CD4-positive, alpha-beta T cell treated with Interleukin-1 beta for 1 hour (primary cell): Measurements from ENCODE around the gene IGFBP2.
A peak's percentile ranks its signal among the peaks of the same experiment; 100 is the strongest.

Experiments
- DNase-seq, 2 donors: peaks; one replicate each; pipeline ENCODE4 v3.0.0-alpha.2; 2020 to 2022

The IGFBP2 gene

DNA sequence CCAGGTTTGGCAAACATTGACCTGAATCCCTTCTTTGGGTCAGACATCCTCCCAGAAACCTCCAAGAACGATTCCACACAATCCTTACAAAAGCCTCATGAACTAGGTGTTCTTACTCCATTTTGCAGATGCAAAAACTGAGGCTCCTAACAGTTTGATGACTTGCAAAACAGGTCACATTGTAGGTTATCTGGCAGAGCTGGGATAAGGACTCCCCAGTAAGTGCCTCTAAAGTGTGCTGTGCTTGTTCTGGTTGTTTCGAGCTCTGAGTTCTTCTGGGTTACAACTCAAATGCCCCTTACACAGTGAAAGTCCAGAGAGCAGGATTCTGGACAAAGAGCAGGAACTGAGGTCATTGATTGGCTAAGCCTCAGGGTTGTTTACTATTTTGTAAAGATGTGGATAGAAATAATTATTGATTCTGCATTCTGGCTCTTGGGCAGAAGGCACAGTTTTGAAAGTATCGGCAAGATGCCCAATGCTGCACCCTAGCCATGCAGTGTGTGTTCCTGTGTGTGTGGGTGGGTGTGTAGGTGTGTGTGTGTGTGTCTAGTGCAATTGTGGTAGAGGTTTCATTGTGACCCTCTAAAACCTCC, 17.0 kb upstream of the IGFBP2 start:
- no peak for DNase-seq

- no peak for DNase-seq
Observed at GRCh38 chr2:216617159-216617815, 15.9 kb upstream of the IGFBP2 start.

GRCh38 chr2:216618785-216619184, 14.4 kb upstream of the IGFBP2 start:
- no peak for DNase-seq

DNA sequence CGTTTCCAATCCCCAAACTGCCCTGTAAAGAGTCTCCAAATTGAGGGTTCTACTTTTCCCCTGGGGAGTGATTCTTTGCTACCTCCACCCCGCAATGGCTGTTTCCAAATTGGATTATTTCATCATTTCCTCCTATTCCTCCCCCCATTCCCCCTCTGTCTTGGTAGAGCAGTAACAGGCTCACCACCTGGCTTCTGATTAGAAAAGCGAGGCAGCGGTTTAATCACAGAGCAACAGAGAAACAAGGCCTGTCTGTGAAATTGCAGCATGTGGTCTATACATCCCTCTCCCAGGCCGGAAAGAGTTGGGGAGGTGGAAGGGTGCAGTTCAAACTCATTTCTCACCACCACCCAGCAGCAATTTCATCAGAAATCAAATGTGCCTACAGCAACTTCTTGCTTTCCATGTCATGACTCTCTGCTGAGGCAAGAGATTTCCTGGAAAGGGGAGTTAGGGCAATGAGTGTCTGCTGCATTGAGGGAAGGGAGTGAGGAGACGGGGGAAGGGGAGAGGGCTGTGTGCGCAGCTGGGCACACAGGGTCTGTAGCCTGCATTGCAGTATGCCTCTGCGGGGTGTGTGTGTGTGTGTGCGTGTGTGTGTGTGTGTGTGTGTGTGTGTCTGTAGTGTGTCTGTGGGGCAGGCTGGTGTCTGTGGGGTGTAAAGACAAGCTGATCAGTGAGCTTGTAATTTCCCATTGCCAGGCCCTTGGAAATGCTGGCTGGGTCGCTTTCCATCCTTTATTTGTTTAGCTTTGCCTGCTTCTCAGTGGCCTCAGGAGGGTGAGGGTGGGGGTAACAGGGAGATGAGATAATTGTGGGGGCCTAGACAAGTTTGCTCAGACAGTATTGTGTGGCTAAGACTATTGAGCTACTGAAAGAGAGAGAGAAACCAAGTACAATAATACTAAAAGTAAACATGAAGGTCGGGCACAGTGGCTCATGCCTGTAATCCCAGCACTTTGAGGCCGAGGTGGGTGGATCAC, 13.5 kb upstream of the IGFBP2 start:
- DNase-seq, result no peak

DNA sequence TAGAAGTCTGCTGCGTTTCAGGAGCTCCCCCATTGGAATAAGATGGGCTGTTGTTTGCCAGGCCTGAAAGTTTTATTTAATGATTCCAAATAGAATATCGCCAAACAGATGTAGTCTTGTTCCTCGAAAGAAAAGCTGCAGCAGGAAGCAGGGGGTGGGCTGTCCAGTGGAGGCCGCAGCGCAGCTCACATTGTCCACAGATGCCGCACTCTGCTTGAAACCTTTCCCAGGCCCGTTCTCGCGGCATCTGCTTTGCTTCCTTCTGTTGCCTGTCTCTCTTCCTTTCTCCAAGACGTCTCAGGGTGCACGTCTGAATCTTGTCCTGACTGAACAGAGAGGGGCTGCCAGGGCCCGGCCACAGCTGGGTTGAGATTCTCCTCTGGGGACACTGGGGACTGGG, 12.4 kb upstream of the IGFBP2 start:
- no peak for DNase-seq

GRCh38 chr2:216621292-216621691, 11.9 kb upstream of the IGFBP2 start:
- DNase-seq, result no peak

- DNase-seq, result no peak
Observed at GRCh38 chr2:216622526-216622925, 10.7 kb upstream of the IGFBP2 start.

DNA sequence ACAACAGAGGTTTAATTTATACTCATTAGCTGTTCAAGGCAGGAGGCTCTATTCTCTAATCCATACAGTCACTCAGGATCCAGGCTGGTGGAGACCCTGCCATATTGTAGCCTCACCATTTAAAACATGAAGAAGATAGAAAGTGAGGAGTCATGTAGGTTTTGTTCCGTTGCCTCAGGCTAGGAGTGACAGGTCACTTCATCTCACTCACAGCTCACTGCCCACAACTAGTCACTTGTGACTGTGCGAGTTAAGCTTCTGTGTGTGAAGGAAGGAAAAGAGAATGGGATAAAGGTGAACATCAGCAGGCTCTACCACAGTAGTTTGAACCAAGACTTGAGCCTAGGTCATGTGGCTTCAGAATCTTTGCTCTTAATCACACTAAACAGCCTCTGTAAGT, 9.0 kb upstream of the IGFBP2 start:
- DNase-seq, result no peak

DNA sequence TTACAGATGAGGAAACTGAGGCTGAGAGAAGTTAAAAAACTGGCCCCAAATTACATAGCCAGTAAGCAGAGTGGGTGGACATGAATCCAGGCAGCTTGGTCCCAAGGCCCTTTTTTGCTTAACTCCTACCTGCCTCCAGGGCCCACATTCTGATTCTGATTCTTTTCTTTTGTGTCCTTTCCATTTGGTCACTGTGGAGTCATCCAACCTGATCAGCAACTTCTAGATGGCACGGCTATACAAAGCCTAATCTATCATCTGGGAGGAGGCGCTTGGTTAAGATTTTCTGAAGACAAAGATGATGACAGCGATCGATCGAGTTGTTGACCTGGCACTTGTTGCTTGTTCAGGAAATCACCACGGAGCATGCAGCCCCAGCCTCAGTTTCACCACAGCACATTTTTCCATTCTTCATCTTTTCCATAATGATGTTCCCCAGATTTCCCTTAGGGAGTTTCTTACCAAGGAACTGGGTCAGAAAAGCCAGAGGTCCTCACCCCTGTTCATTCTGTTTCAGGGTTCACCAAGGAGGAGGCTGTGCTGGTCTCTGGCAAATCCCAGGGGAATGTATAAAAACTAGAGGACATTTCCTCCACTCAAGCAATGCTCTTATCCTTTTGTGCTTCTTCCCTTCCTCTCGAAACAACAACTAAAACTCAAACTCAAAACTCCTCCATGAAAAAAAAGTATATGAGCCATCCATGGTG, 6.9 kb upstream of the IGFBP2 start:
- no peak for DNase-seq

DNA sequence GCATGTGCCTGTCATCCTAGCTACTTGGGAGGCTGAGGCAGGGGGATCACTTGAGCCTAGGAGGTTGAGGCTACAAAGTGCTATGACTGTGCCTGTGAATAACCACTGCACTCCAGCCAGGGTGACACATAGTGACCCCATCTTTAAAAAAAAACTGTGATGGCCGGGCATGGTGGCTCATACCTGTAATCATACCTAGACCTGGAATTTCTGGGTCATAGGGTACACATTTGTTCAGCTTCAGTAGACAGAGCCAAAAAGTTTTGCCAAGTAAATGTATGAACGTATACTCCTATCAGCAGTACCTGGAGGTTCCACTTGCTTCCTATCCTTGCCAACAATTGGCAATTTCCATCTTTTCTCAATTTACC, 6.4 kb upstream of the IGFBP2 start:
- no peak for DNase-seq

GRCh38 chr2:216629784-216630183, 3.4 kb upstream of the IGFBP2 start:
- DNase-seq, result no peak

DNA sequence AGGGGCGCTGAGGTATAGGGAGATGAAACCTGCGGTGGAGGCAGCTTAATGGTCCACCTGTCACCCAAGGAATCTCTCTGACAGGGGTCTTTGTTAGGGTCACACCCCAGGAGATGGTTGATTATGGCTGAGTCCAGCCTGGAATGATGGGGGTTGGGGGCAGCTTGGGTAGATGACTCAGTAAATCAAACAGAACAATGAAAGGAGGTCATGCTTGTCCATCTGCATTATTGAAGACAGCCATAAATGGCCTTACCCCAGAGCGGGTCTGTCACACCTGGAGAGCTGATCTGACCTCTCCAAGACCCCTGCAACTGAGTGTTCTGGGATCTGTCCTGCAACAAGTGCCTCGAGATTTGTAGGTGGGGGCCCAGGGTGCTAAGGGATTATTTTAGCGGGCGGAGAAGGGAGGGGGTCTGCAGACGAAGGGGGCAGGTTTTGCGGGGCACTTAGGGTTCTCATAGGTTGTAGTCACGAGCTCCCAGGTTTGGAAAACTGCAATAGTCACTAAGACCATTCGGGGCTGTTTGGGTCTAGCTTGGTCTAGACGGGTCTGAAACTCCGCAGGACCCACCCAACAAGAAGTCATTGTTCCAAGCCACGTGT, 771 bp upstream of the IGFBP2 start:
- no peak for DNase-seq

DNA sequence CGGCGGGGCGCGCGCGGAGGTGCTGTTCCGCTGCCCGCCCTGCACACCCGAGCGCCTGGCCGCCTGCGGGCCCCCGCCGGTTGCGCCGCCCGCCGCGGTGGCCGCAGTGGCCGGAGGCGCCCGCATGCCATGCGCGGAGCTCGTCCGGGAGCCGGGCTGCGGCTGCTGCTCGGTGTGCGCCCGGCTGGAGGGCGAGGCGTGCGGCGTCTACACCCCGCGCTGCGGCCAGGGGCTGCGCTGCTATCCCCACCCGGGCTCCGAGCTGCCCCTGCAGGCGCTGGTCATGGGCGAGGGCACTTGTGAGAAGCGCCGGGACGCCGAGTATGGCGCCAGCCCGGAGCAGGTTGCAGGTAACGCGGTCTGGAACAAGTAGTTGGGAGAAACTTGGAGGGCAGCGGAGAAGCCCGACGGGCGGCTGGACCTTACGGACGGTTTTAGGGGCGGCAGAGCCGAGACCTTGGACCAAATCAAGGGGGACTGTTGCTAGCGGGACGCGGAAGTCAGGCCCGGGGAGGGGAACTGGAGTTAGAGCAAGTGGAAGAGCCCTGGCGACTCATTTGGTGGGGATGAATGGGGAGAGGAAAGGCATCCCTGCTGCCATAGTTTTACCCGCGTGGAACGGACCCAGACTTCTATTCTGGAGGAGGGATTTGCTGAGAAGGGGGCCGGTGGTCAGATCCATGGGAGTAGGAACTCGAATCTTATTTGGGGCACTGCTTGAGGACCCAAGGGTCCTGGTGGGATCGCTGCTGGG, 573 bp downstream of the IGFBP2 start:
- no peak for DNase-seq

GRCh38 chr2:216634370-216635148, 1.3 kb downstream of the IGFBP2 start:
- no peak for DNase-seq

DNA sequence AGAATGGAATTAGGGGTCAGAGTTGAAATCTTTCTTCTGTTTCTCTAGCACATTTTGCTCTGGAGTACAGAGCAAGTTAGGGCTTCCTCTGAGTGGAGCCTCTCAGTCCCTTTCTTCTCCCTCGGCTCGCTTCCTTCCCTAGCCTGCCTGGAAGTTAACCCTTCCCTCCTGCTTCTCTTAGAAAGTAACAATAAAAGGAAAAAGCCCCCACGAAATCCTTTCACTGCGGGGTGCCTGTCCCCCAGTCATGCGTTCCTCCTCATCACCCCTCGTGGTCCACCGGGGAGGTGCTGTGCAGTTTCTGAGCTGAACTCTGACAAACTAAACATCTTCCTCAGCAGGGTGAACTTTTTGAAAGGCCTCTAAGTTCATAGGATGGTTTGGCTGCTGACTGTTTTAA, 2.0 kb downstream of the IGFBP2 start:
- no peak for DNase-seq

GRCh38 chr2:216635701-216636550, 2.7 kb downstream of the IGFBP2 start:
- no peak for DNase-seq

- peak in 1 of 2 donors; percentile 34 for DNase-seq
Observed at GRCh38 chr2:216636551-216637450, 3.6 kb downstream of the IGFBP2 start.

GRCh38 chr2:216637472-216637871, 4.3 kb downstream of the IGFBP2 start:
- DNase-seq, result no peak
